ENCODE measurements around the gene SMKR1.

- TF ChIP-seq, protein P1, sequence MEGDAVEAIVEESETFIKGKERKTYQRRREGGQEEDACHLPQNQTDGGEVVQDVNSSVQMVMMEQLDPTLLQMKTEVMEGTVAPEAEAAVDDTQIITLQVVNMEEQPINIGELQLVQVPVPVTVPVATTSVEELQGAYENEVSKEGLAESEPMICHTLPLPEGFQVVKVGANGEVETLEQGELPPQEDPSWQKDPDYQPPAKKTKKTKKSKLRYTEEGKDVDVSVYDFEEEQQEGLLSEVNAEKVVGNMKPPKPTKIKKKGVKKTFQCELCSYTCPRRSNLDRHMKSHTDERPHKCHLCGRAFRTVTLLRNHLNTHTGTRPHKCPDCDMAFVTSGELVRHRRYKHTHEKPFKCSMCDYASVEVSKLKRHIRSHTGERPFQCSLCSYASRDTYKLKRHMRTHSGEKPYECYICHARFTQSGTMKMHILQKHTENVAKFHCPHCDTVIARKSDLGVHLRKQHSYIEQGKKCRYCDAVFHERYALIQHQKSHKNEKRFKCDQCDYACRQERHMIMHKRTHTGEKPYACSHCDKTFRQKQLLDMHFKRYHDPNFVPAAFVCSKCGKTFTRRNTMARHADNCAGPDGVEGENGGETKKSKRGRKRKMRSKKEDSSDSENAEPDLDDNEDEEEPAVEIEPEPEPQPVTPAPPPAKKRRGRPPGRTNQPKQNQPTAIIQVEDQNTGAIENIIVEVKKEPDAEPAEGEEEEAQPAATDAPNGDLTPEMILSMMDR (IDR thresholded peaks at IDR 0.05): no peak
- no peak for TF ChIP-seq POLR2A (IDR thresholded peaks at IDR 0.05)
These were observed 40.5 kb upstream of the SMKR1 start for GRCh38 chr7:129461809-129462208.

All from lower leg skin (tissue), 3 donors.